IPS DF 19.7 (cell line): Measurements from ENCODE around the gene SF3B4.
"Not testable (repeated sequence)": the region's sequence is repeated elsewhere in the genome, so short reads cannot be mapped to it uniquely, and the experiment has no call there.

ENCODE experiments used
- DNase-seq: peaks from one replicate; pipeline ENCODE4 v3.0.0-alpha.2; 2013; ENCODE audit warnings: low read depth, low spot score

SF3B4 gene

GRCh38 chr1:149888247-149888998, 39.2 kb downstream of the SF3B4 start:
- DNase-seq, result no peak

- DNase-seq, result peak; percentile 96
Observed at GRCh38 chr1:149887456-149888246, 40.0 kb downstream of the SF3B4 start.

GRCh38 chr1:149887196-149887455, 40.5 kb downstream of the SF3B4 start:
- not testable (repeated sequence) for DNase-seq

GRCh38 chr1:149886396-149887195, 41.0 kb downstream of the SF3B4 start:
- DNase-seq, result peak; percentile 99

- not testable (repeated sequence) for DNase-seq
Observed at GRCh38 chr1:149886121-149886395, 41.5 kb downstream of the SF3B4 start.

GRCh38 chr1:149885339-149886120, 42.1 kb downstream of the SF3B4 start:
- DNase-seq, result no peak

- DNase-seq, result no peak
Observed at GRCh38 chr1:149884433-149885338, 42.9 kb downstream of the SF3B4 start.

GRCh38 chr1:149883598-149884247, 43.9 kb downstream of the SF3B4 start:
- no peak for DNase-seq

GRCh38 chr1:149881876-149882275, 45.7 kb downstream of the SF3B4 start:
- DNase-seq, result no peak

- no peak for DNase-seq
Observed at GRCh38 chr1:149879556-149879955, 48.0 kb downstream of the SF3B4 start.

GRCh38 chr1:149877211-149877946, 50.2 kb downstream of the SF3B4 start:
- DNase-seq, result no peak
